ENCODE results near the gene MGAT5.

Gene MGAT5

DNA sequence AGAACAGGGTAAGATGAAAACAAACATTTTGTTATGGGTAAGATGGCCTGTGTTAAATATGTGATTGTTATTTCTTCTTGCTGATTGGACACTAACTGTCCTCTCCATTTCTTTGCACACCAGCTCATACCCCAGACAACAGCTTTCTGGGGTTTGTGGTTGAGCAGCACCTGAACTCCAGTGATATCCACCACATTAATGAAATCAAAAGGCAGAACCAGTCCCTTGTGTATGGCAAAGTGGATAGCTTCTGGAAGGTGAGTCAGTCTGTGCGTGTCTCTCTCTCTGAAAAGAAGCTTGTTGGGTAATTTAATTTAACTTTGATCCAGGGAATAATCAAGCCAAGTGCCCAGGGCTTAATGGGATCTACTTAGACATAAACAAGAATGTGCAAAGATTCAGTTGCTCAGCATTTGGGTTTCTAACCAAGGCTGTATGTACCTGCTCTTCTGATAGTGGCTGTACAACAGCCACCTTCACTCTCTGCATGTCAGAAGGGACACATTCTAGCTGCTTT, 108.3 kb downstream of the MGAT5 start:
- peaks cover 7% of the 10 kb centered on the region for H3K36me3 ChIP-seq (ENCODE audit: control insufficient read depth, low read depth, low read length)
- H3K9ac ChIP-seq (ENCODE audit: low read length), result no peak overlapping the region
- H3K27ac ChIP-seq (ENCODE audit: low read length), result no peak overlapping the region
- H3K4me3 ChIP-seq (ENCODE audit: low read length), result no peak overlapping the region
- no peaks in the 10 kb centered on the region for H3K4me1 ChIP-seq (ENCODE audit: control insufficient read depth, low read depth, low read length)
- H3K9me3 ChIP-seq (ENCODE audit: control insufficient read depth, low read depth, low read length), result no peaks in the 10 kb centered on the region
- H3K27me3 ChIP-seq (ENCODE audit: control insufficient read depth, insufficient read depth, low read length), result no peaks in the 10 kb centered on the region

DNA sequence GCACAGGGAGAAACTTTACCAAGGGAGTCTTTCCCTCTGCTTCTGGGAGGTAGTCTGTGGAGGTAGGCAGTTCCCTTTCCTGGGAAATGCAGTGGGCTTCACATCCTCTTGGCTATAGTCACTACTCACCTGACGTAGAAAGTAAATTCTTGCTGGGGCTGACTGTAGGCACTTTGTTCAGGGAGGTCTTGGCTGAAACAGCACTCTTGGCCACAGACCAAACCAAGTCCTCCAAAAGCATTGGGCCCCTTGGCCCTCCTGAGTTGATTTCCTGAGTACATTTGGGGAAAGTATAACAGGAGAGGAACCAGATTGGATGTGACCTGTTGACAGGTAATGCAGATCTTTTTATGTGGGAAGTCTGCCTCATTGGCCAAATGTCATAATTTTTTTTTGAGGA, 108.9 kb downstream of the MGAT5 start:
- Histone ChIP-seq H3K27me3 (ENCODE audit: control insufficient read depth, insufficient read depth, low read length) (no peaks in the 10 kb centered on the region), H3K27ac (ENCODE audit: low read length) (no peak overlapping the region), H3K9me3 (ENCODE audit: control insufficient read depth, low read depth, low read length) (no peaks in the 10 kb centered on the region), H3K4me3 (ENCODE audit: low read length) (no peak overlapping the region), H3K36me3 (ENCODE audit: control insufficient read depth, low read depth, low read length) (peaks cover 7% of the 10 kb centered on the region), H3K9ac (ENCODE audit: low read length) (no peak overlapping the region), H3K4me1 (ENCODE audit: control insufficient read depth, low read depth, low read length) (no peaks in the 10 kb centered on the region)

DNA sequence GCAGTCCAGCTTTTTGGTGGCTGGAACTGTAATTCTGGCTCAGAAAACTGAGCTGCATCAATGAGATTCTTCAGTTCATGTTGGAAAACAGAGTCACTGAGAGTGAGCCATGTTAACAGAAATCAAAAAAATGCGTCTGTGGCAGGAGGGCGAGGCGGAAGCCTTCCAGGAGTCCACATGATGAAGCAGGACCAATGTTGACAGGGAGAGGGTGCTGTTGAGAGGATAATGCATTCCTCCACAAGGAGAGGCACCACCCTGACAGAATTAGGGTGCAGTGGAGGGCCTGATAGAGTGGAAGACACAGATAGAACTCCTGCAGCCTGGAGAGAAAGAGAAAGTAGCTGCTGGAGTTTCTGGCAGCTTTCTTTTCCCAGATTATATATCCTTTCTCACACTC, 111.5 kb downstream of the MGAT5 start:
- Histone ChIP-seq H3K4me3 (ENCODE audit: low read length) (no peak overlapping the region), H3K27ac (ENCODE audit: low read length) (no peak overlapping the region), H3K9me3 (ENCODE audit: control insufficient read depth, low read depth, low read length) (no peaks in the 10 kb centered on the region), H3K9ac (ENCODE audit: low read length) (no peak overlapping the region), H3K4me1 (ENCODE audit: control insufficient read depth, low read depth, low read length) (no peaks in the 10 kb centered on the region), H3K36me3 (ENCODE audit: control insufficient read depth, low read depth, low read length) (peaks cover 2% of the 10 kb centered on the region), H3K27me3 (ENCODE audit: control insufficient read depth, insufficient read depth, low read length) (no peaks in the 10 kb centered on the region)

DNA sequence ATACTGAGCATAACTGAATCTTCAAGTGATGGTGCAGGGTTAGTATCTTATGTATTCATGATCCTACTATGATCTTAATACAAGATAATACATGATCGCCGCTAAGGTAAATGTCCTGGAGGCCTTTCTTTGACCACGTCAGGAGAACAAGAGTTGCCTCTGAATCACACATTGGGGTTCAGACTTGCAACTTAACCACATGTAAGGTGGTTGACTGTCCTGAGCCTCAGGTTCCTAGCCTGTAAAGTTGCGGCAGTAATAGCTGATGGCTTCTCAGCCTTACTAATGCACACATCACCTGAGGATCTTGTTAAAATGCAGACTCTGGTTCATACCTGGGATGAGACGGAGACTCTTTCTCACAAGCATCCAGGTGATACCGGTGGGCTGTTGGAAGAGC, 112.5 kb downstream of the MGAT5 start:
- peaks cover 2% of the 10 kb centered on the region for H3K36me3 ChIP-seq (ENCODE audit: control insufficient read depth, low read depth, low read length)
- no peaks in the 10 kb centered on the region for H3K4me1 ChIP-seq (ENCODE audit: control insufficient read depth, low read depth, low read length)
- H3K27me3 ChIP-seq (ENCODE audit: control insufficient read depth, insufficient read depth, low read length), result no peaks in the 10 kb centered on the region
- no peaks in the 10 kb centered on the region for H3K9me3 ChIP-seq (ENCODE audit: control insufficient read depth, low read depth, low read length)
- no peak overlapping the region for H3K27ac ChIP-seq (ENCODE audit: low read length)
- H3K9ac ChIP-seq (ENCODE audit: low read length), result no peak overlapping the region
- H3K4me3 ChIP-seq (ENCODE audit: low read length), result no peak overlapping the region

DNA sequence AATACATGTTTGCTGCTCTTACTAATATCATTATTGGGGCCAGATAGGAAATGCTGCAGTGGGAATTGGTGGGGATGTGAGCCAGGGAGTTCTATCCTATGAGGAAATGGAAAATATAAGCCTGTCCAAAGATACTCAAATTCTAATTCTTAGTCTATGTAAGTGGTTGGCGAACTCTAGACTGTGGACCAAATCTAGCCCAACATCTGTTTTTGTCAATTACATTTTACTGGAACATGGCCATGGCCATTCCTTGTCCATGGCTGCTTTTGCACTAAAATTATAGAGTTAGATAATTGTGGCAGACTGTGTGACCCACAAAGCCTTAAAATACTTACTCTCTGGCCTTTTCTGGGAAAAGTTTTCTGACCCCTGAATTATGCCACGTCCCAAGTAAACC, 113.3 kb downstream of the MGAT5 start:
- no peaks in the 10 kb centered on the region for H3K9me3 ChIP-seq (ENCODE audit: control insufficient read depth, low read depth, low read length)
- peaks cover 2% of the 10 kb centered on the region for H3K36me3 ChIP-seq (ENCODE audit: control insufficient read depth, low read depth, low read length)
- no peak overlapping the region for H3K4me3 ChIP-seq (ENCODE audit: low read length)
- no peak overlapping the region for H3K9ac ChIP-seq (ENCODE audit: low read length)
- no peaks in the 10 kb centered on the region for H3K27me3 ChIP-seq (ENCODE audit: control insufficient read depth, insufficient read depth, low read length)
- no peaks in the 10 kb centered on the region for H3K4me1 ChIP-seq (ENCODE audit: control insufficient read depth, low read depth, low read length)
- H3K27ac ChIP-seq (ENCODE audit: low read length), result no peak overlapping the region

- Histone ChIP-seq H3K27me3 (ENCODE audit: control insufficient read depth, insufficient read depth, low read length) (no peaks in the 10 kb centered on the region), H3K27ac (ENCODE audit: low read length) (no peak overlapping the region), H3K9ac (ENCODE audit: low read length) (no peak overlapping the region), H3K4me1 (ENCODE audit: control insufficient read depth, low read depth, low read length) (no peaks in the 10 kb centered on the region), H3K4me3 (ENCODE audit: low read length) (no peak overlapping the region), H3K9me3 (ENCODE audit: control insufficient read depth, low read depth, low read length) (no peaks in the 10 kb centered on the region), H3K36me3 (ENCODE audit: control insufficient read depth, low read depth, low read length) (no peaks in the 10 kb centered on the region)
These were observed 114.3 kb downstream of the MGAT5 start for GRCh38 chr2:134368009-134368817.

DNA sequence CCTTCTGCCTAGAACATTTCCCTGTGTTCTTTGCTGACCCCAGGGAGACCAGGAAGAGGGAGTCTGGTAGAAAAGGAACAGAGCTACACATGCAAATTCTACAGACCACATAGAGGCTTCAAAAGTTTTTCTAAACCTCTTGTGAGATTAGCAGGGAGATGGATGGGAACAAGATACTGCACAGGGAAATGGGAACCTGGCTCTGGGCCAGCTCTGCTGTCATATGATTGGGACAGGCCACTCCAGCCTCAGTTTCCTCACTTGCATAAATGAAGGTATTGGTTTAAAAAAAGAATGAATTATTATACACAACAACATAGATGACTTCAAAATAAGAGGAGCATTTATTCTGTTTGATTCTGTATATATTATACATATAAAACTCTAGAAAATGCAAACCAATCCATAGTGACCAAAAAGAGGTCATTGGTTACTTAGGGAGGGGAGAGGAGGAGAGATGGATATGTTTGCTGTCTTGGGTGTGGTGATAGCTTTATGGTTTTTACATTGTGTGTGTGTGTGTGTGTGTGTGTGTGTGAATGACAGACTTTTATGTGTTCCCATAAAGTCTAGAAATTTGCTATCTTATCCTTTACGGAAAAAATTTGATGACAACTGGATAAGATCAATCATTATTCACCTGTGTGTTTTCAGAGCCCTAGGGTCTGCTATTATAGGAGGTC, 115.5 kb downstream of the MGAT5 start:
- Histone ChIP-seq H3K9me3 (ENCODE audit: control insufficient read depth, low read depth, low read length) (no peaks in the 10 kb centered on the region), H3K9ac (ENCODE audit: low read length) (no peak overlapping the region), H3K4me3 (ENCODE audit: low read length) (no peak overlapping the region), H3K36me3 (ENCODE audit: control insufficient read depth, low read depth, low read length) (no peaks in the 10 kb centered on the region), H3K27ac (ENCODE audit: low read length) (no peak overlapping the region), H3K27me3 (ENCODE audit: control insufficient read depth, insufficient read depth, low read length) (no peaks in the 10 kb centered on the region), H3K4me1 (ENCODE audit: control insufficient read depth, low read depth, low read length) (no peaks in the 10 kb centered on the region)

DNA sequence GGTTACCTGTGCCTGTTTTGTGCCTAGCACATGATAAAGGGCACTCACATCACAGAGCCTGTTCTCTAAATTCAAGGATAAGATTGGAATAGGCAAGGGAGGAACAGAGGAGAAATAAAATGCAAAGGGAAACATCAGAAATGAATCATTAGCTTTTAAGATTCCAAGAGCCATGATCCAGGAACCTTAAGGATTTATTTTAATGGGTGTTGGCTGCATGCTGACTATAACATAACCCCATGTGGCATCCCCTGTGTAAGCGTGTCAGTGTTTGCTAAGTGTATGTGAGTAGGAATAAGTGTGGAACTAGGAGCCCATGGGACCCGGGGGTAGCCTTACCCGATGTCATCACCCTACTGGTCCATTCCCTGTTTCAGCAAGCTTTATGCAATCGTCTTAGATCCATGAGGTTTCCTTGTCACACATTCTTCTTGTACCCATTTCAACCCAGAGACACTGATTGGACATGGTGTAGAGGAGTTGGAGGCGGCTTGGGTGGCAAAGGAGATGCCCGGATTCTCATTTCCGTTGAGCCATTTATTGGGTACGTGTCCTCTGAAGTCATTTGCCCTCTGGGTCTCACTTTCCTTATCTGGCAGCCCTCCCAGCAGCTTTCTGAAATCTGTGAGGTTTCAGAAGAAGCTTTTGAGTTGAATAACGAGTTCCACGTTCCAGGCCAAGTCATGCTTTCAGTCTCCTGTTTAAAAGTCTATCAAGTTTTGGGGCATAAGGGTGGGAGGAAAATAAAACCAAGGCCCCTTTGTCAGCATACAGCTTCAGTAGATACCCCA, 117.0 kb downstream of the MGAT5 start:
- Histone ChIP-seq H3K4me1 (ENCODE audit: control insufficient read depth, low read depth, low read length) (no peaks in the 10 kb centered on the region), H3K27me3 (ENCODE audit: control insufficient read depth, insufficient read depth, low read length) (no peaks in the 10 kb centered on the region), H3K27ac (ENCODE audit: low read length) (no peak overlapping the region), H3K4me3 (ENCODE audit: low read length) (no peak overlapping the region), H3K9ac (ENCODE audit: low read length) (no peak overlapping the region), H3K9me3 (ENCODE audit: control insufficient read depth, low read depth, low read length) (no peaks in the 10 kb centered on the region), H3K36me3 (ENCODE audit: control insufficient read depth, low read depth, low read length) (no peaks in the 10 kb centered on the region)

- Histone ChIP-seq H3K36me3 (ENCODE audit: control insufficient read depth, low read depth, low read length) (peaks cover 5% of the 10 kb centered on the region), H3K9me3 (ENCODE audit: control insufficient read depth, low read depth, low read length) (no peaks in the 10 kb centered on the region), H3K4me1 (ENCODE audit: control insufficient read depth, low read depth, low read length) (no peaks in the 10 kb centered on the region), H3K4me3 (ENCODE audit: low read length) (no peak overlapping the region), H3K27ac (ENCODE audit: low read length) (no peak overlapping the region), H3K9ac (ENCODE audit: low read length) (no peak overlapping the region), H3K27me3 (ENCODE audit: control insufficient read depth, insufficient read depth, low read length) (no peaks in the 10 kb centered on the region)
These were observed 118.3 kb downstream of the MGAT5 start for GRCh38 chr2:134372141-134372540.

DNA sequence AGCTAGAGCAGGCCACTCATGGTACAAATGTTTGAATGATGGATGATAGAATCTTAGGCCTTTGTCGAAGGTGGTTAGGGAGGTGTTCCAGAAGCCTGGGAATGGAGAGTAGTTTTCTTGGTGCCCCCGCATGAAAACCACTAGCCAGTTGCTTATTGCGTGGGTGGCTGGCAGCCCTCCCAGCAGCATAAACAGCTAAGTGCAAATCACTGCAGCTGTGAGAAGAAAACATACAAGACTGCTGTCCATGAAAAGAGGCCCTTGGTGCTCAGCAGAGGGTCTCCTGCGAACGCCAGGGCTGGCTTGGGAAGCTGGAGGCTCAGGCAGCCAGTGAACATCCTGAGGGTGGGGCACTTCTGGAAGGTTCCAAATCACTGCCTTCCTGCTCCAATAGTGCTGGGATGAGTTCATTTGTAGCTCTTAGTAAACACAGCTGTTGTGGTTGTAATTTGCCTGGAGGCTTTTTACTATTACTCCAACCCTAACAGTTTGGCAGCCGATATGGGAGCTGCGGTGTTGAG, 118.8 kb downstream of the MGAT5 start:
- Histone ChIP-seq H3K4me1 (ENCODE audit: control insufficient read depth, low read depth, low read length) (no peaks in the 10 kb centered on the region), H3K4me3 (ENCODE audit: low read length) (no peak overlapping the region), H3K27me3 (ENCODE audit: control insufficient read depth, insufficient read depth, low read length) (no peaks in the 10 kb centered on the region), H3K9me3 (ENCODE audit: control insufficient read depth, low read depth, low read length) (no peaks in the 10 kb centered on the region), H3K36me3 (ENCODE audit: control insufficient read depth, low read depth, low read length) (peaks cover 5% of the 10 kb centered on the region), H3K9ac (ENCODE audit: low read length) (no peak overlapping the region), H3K27ac (ENCODE audit: low read length) (no peak overlapping the region)

- Histone ChIP-seq H3K4me1 (ENCODE audit: control insufficient read depth, low read depth, low read length) (no peaks in the 10 kb centered on the region), H3K9me3 (ENCODE audit: control insufficient read depth, low read depth, low read length) (no peaks in the 10 kb centered on the region), H3K36me3 (ENCODE audit: control insufficient read depth, low read depth, low read length) (peaks cover 5% of the 10 kb centered on the region), H3K9ac (ENCODE audit: low read length) (no peak overlapping the region), H3K27ac (ENCODE audit: low read length) (no peak overlapping the region), H3K27me3 (ENCODE audit: control insufficient read depth, insufficient read depth, low read length) (no peaks in the 10 kb centered on the region), H3K4me3 (ENCODE audit: low read length) (no peak overlapping the region)
These were observed 122.1 kb downstream of the MGAT5 start for GRCh38 chr2:134375935-134376334.
